GM18907 (cell line): ENCODE results near the gene MIXL1.

Source experiments
- ATAC-seq: cut with Tn5 transposase; IDR thresholded peaks from one replicate; pipeline ENCODE4 v1.9.1; 2021; ENCODE audit warnings: mild to moderate bottlenecking, moderate library complexity; ENCODE audit not compliant: unreplicated experiment

The MIXL1 gene

DNA sequence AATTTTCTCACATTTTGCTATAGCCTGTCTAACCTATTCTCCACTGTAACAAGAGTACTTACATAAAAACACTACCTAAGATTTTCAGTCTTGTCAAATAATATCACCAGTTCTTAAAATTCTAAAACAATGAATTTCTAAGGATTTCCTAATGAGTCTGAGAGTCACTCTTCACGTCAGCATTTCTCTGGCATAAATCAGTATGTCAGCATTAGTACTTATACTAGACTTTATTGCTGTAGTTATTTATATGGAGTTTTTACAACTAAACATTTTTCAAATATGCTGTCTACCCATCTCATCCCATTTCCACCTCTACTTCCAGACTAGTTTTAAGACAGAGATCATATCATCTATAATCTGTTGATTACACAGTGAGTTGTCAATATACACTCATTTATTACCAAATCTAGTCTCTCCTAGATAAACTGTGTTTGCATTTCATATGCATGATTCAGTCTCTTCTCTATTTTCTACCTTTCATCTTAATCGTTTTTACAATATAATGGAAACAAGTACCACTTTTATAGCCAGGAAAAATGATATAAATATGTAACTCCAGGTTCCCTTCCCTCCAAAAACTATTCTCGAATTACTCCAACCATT is 52.7 kb downstream of the MIXL1 start:
- no peak for ATAC-seq
